Middle frontal gyrus (tissue), 1 donor: ENCODE results near the gene CRIP3.
A peak's percentile ranks its signal among the peaks of the same experiment; 100 is the strongest.

ENCODE experiments used
- DNase-seq: peaks from one replicate; pipeline ENCODE4 v3.0.0-alpha.2; 2015; ENCODE audit warnings: low spot score; ENCODE audit errors: extremely low spot score

CRIP3 gene

DNA sequence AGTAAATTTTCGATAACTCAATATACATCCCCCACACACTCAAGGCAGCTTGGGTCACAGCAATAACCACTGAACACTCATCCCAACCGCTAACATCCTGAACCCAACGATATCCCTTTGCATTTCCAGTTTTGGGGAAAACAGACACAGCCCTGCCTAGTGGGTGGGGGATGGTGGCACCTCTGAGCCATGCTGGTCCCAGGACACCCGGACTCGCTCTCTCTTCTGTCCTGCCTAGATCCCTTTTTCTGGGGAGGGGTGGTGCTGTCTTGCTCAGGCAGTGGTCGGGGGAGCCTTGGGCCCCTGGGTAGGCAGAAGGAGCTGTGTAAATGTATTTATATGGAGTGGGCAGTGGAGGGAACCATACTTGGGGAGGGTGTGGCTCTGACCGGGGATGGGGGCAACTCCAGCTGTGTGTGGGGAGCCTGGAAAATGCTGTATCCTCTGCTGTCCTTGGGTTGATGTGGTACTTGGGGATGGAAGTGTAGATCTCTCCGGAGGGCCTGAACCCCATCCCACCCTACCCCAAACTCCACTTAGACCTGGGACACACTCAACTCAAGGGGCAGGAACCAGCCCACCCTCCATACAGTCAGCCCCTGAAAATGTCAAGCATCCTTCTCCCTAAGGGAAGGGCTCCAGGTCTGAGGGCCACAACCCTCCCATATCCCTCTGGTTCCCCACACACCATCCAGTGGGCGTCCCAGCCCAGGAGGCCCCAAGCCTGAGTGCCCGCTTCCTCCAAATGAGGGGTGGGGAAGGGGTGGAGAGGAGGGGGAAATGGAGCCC is 34.3 kb downstream of the CRIP3 start:
- no peak for DNase-seq

DNA sequence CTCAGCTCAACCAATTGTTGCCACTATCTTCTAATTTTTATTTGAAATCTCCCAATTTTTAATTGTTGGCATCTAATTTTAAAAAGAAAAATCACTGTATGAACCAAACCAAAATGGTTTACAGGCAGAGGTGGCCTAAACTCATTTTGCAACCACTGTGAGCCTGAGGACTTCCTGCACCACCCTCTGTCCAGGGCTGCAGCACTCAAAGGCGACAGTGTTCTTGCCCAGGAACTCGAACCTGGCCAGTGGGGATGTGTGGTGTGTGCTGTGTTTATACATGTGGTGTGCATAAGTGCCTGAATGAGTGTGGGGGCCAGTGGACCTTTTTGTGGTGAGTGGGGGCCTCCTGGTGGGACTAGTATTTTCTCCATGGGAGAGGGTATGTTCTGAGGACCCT is 34.9 kb downstream of the CRIP3 start:
- no peak for DNase-seq

DNA sequence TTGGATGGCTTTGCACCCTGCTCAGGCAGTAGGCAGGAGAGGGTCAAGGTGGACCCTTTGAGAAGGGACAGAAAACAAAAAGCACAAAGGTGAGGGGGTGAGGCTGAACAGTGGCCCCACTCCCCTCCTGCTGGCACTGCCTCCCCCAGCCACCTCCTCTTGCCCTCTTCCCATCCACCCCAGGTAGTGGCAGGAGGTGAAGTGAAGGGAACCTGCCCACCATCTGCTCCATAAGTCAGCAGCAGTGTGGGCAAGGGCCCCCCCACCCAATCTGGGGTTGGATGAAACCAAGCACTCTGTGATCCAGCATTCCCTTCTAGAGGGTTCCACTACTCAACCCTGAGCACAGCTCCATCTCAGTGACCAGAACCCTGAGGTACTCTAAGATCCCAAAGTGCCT is 36.7 kb downstream of the CRIP3 start:
- no peak for DNase-seq

DNA sequence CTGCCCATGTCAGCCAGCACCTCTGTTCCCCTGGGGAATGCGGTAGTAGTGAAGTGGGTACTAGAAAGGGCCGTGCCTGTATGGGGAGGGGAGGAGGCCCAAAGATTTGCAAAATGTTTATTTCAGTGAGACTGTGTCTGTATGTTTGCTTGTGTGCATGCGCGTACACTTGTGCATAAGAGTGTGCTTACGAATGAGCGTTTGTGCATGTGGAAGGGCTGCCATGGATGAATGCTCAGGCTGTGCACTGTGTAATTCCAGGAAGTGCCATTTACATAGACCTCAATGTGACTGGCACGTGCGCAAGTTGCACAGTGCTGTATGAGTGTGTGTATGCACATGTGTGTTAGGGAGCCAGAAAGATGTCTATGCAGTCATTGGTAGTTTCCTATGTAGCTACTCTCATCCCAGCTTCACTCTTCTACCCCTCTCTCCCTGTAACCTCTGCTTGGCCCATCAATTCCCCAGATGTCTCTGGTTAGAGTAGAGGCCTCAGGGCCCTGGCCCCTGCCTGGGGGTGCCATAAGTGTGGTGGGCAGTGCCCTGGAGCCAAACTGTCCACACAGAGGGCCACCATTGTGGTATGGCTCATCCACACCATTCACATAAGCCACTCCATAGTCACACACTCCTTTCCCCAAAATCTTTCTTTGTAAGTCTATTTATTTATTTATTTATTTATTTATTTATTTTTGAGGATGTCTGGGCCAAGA is 37.4 kb downstream of the CRIP3 start:
- DNase-seq: no peak

DNA sequence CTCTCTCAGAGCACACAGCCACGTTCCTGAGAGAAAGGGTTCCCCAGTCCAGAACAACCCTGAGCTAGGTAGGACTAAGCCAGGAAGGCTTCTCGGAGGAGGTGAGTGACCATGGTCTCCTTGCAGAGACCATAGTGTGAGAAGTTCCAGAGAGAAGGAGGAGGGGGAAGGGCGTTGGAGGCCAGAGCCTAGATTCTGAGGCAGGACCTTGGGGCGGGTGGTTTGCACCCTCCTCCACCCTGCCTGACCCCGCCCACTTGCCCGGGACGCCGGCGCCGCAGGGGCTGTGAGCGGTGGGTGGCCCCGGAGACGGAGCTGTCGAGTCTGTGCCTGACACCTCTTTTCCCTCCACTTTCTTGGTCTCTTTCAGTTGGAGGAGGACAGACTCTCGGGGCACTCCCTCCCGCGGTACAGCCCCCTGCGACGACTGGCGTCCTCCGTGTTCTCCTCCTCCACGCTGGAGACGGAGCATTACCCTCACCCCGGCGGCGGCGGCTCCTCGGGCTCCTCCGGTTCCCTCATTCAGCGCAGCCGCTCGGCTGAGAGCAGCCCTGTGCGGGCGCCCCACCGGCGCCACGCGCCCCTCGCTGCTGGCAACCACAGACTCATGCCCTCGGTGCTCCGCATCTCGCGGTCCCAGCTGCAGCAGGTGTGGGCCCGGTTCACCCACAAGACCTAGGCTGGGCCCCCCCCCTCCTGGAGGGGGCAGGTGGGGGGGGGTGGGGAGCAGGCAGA is 39.2 kb downstream of the CRIP3 start:
- no peak for DNase-seq

DNA sequence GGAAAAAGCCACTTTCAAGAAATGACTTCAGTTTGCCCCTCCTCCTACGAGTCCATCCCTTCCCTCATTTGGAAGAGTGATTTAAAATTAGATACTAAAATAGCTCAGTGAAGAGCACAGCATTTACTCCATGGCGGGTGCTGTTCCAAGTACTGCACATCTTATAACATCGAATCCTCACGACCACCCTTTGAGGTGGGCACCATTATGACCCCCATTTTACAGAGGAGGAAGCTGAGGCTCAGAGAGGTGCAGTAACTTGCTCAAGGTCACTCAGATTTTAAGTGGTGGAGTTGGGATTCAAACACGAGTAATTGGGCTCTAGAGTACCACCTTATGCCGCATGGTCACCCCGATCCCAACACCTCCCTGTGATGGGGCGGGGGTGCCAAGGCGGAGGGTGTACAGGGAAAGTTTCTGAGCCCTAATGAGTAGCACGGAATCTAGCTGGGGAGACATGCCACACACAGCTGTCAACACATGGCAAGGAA is 39.8 kb downstream of the CRIP3 start:
- DNase-seq: no peak

DNA sequence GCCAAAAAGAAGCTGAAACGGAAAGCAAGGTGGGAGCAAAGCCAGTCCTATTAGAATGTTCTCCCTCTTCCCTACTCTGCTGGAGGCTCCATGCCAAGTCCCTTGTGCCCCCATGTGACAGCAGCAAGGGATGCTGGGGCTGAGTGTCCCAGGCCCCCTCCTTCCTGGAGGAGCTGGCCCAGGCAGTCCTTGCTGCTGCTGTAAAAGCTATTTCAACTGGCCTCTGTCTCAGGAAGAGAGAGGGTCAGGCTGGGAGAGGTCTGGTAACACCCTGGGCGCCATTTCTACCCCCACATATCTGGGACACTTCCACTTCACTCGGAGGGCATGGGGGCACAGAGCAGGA is 40.3 kb downstream of the CRIP3 start:
- DNase-seq: peak; percentile 62

DNA sequence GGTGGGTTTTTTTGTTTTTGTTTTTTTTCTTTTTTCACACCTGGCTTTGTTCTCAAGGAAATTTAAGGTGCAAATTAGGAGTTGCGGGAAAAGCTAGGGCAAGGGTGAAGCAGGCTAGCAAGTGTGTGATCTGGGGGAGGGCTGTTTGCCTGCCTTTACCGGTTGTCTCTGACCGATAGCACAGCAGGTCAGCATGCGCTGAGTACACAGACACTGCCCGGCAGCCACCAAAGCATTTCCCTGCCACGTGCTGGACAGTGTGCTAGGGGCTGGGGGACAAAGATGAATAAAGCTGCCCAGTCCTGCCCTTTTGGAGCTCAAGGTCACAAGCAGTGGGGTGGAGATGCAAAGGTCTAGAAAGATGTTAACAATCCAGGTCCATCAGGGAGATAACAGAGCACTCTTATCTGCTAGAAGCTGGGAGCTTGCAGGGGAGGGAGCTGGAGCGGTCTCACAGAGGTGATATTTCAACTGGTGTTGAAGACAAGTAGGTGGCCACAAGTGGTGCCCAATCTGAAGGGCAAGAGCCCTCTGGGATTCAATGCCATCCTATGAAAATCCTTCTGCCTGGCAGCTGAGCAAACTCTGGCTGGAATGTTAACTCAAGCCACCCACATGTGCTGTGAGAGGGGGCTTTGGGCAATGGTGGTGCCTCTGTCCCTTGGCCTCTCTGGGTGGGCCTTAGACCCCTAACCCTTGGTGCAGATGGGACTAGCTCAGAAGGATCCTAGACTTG is 40.8 kb downstream of the CRIP3 start:
- DNase-seq: no peak

DNA sequence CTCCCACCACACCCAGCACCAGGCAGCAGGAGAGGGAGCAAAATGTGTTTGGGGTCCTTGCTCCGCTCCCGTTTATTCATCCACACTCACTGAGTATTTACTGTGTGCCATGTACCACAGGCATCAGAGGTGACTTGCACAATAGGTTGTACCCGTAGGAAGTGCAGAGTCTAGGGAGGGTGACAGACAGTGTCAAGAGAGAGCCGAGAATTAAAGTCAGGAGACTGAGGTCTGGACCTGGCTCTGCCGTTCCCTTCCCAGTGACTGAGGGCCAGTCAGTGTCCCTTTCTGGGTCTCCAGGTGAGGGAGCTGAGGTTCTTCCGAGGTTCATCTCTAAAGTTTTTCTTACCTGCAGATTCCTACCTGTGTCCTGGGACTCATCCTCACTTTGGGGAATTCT is 43.1 kb downstream of the CRIP3 start:
- no peak for DNase-seq

DNA sequence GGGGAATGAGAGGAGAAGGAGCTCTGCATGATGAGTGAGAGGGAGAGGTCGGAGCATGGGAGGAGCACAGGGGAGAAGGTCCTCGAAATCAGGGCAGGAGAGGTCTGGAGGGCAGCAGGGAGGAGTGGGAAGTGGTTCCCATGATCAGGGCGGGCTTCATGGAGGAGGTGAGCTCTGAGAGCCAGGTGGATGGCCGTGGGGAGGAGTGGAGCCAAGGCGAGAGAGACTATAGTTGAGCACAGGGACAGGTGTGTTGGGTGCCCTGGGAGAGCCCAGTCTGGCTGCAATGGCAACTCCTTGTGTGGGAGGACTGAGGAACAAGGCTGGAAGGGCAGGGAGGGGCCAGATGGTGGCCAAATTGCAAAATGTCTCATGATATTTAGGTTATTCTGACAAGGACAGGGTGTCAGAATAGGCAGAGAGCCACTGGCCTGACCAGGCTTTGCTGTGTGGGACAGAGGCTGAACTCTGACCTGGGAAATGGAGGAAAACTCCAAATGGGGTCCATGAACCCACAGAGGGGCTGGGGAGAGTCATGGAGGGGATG is 44.0 kb downstream of the CRIP3 start:
- DNase-seq: no peak

DNA sequence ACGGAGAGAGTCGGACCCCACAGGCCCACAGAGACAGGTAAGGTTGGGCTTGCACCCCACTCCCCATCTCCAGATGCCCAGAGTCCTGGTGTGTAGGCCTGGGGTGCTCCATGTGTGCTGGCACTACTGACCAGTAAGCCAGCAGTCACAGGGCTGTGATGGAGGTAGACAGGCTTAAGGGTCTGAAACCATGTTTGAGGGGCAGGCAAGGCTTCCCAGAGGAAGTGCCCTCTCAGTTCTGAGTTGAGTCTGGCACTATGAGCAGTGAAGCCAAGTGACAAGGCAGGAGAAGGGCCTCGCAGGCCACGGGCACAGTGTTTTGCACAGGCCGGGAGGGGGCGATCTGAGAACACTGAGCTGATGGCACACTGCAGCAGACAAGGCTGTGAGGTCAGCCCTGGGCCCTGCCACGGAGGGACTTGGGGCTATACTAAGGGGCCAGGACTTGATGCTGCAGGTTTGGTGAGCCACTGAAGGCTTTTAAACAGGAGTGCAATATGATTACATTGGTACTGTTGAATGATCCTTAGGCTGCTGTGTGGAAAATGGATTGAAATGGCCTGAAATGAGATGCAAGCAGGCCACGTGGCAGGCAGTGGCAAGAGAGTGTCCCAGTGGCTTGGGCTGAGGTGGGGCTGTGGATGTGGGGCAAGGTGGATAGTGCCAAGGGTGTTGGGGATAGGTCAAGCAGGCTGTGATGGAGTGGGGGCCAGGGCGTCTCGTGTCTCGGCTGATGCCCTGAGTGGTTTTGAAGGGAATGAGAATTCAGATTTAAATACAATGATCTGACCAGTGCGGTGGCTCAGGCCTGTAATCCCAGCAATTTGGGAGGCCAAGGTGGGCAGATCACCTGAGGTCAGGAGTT is 45.1 kb downstream of the CRIP3 start:
- no peak for DNase-seq

DNA sequence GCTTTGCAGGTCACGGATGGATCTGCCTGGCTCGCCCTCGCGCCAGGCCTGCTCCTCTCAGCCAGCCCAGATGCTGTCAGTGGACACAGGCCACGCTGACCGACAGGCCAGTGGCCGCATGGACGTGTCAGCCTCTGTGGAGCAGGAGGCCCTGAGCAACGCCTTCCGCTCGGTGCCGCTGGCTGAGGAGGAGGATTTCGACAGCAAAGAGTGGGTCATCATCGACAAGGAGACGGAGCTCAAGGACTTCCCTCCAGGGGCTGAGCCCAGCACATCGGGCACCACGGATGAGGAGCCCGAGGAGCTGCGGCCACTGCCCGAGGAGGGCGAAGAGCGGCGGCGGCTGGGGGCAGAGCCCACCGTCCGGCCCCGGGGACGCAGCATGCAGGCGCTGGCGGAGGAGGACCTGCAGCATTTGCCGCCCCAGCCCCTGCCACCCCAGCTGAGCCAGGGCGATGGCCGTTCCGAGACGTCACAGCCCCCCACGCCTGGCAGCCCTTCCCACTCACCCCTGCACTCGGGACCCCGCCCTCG is 45.8 kb downstream of the CRIP3 start:
- no peak for DNase-seq

DNA sequence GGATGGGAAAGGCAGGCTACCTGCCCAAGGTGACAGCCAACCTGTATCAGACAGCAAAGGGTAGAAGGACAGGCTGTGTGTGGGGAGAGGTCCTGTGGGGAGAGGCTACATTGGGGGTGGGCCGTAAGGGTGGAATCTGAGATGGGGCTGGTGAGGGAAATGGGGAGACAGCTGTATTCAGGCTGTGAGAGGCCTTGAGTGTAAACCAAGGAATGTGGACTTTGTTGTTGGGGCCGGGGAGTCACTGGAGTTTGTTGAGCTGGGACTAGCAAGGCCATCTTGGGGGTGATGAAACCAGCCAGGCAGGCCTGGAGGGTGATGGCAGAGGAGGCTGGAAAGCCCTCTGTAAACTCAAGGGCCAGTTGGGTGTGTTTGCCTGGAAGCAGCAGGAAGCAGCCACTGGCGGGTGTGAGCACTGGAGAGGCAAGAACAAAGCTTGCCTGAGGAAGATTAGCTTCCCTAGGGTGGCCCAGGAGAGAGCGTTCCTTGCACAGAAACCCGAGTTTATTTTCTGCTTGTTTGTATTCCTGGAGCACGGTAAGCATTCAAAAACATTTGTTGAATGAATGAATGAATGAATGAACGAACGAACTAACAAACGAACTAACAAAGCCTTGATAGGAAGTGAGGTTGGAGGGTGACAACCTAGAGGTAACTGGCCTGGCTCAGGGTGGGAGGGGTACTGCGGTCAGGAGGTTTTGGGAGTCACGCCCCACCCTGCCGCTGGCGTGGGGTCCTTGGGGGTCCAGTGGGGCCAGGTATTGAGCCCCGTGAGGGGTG is 46.4 kb downstream of the CRIP3 start:
- DNase-seq: no peak

DNA sequence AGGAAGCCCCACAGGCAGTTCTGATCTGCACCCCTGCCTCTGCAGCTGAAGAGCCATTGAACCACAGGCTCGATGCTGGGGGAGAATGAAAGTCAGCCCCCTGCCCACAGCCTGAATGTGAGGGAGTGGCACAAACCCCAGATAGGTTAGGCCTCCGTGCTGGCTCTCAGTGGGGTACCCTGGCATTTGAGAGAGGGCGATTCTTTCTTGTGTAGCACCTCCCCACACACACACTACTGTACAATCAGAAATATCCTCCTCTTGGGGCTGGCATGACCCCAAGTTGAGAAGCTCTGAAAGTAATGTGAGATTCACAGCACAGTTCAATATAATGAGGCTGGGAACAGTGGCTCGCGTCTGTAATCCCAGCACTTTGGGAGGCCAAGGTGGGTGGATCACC is 47.4 kb downstream of the CRIP3 start:
- no peak for DNase-seq

DNA sequence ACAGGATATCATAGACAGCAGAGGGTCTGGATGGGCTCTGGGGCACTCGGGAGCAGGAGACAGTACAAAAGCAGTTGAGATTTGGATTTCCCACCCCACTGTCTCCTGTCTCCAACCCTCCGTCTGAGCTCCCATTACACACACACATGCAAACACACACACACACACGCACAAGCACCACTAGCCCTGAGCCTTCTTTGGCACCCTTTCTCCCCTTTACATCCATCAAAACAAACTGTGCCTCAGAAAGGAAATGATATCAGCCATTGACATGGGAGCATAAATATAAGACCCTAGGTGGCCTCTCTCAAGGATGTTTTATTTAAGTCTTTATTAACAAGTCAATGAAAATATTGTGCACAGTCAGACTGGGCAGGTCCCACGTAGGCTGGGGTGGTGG is 47.8 kb downstream of the CRIP3 start:
- DNase-seq: no peak

DNA sequence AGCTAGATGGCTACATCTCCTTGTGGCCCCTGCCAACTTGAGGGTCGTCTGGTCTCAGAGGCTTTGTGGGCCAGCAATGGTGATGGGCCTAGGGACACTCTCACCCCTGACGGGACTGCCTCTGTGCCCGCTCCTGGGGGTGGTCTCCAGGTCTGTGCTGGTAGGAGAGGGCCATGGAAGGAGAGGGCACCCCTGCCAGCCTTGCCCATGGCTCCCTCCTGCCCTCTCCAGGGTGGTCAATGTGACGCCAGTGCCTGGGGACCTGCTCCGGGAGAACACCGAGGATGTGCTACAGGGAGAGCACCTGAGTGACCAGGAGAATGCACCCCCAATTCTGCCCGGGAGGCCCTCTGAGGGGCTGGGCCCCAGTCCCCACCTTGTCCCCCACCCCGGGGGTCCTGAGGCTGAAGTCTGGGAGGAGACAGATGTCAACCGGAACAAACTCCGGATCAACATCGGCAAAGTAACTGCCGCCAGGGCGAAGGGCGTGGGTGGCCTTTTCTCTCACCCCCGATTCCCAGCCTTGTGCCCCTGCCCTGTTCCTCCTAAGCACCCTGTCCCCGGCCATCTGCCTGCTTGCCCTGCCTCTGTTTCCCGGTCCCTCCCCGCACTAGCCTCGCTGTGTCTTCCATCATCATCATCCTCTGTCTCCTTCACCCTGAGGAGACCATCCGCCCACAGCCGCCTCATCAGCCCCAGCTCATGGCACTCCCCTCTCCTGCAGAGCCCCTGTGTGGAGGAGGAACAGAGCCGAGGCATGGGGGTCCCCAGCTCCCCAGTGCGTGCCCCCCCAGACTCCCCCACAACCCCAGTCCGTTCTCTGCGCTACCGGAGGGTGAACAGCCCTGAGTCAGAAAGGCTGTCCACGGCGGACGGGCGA is 49.6 kb downstream of the CRIP3 start:
- DNase-seq: no peak

DNA sequence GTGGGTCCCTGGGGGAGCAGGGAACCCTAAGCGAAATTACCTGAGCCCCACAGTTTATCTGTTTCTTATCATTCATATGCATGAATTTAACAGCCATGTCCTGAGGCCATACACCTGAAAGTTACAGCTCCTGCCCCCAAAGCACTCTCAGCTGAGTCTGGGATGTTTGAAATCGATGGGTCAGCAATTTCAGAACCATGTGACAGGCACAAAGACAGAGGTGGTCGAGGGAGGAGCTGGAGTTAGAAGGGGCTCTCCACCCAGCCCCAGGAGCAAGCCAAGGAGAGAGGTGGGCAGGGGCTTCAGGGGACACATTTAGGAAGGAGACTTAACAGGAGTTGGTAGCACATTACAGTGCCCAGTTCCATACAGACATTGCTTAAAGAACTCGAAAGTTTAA is 50.4 kb downstream of the CRIP3 start:
- DNase-seq: no peak
